Progenitor cell of endocrine pancreas (in vitro differentiated cells): ENCODE measurements around the gene B9D1. TPM values are rescaled to one million over a fixed set of nuclear protein-coding genes. Genes with fewer than 3 reads are reported as not detected.
A peak's percentile ranks its signal among the peaks of the same experiment; 100 is the strongest.

Experiments used
- DNase-seq: peaks from one replicate; pipeline ENCODE4 v3.0.0; 2021; ENCODE audit warnings: low spot score; ENCODE audit not compliant: unreplicated experiment
- H3K27ac Mint-ChIP-seq: 2 replicates; pipeline ENCODE4 v1.8.0; 2021; ENCODE audit warnings: mild to moderate bottlenecking, moderate library complexity, mixed read lengths
- H3K27me3 Mint-ChIP-seq: 2 replicates; pipeline ENCODE4 v1.8.0; 2021; ENCODE audit warnings: mixed read lengths
- H3K36me3 Mint-ChIP-seq: 2 replicates; pipeline ENCODE4 v1.8.0; 2022; ENCODE audit warnings: mixed read lengths; ENCODE audit not compliant: insufficient read depth
- H3K4me1 Mint-ChIP-seq: 2 replicates; pipeline ENCODE4 v1.8.0; 2021; ENCODE audit warnings: low read depth, mixed read lengths
- H3K4me3 Mint-ChIP-seq: 2 replicates; pipeline ENCODE4 v1.8.0; 2021; ENCODE audit warnings: low read depth, mild to moderate bottlenecking, moderate library complexity, mixed read lengths
- H3K9me3 Mint-ChIP-seq: 2 replicates; pipeline ENCODE4 v1.8.0; 2021; ENCODE audit warnings: low read depth, mixed read lengths
- CTCF ChIP-seq: fragments of 200-600 bp; sonication (generic); IDR thresholded peaks from one replicate; pipeline ENCODE4 v1.5.0; 2021; ENCODE audit warnings: antibody characterized with exemption, mild to moderate bottlenecking; ENCODE audit not compliant: unreplicated experiment
- total RNA-seq: library from RNA; stranded (reverse); gene quantifications from 2 replicates; pipeline ENCODE4 v1.2.1, GENCODE V29; 2021

The B9D1 gene
- total RNA-seq, 1 donor from 2014 or later: 27.3 TPM

GRCh38 chr17:19302791-19303331 lies 59.7 kb downstream of the B9D1 start:
- H3K36me3 Mint-ChIP-seq: no peaks in the 10 kb centered on the region
- H3K4me1 Mint-ChIP-seq: peaks cover 14% of the 10 kb centered on the region
- no peak for DNase-seq
- no peaks in the 10 kb centered on the region for H3K27me3 Mint-ChIP-seq
- no peak for TF ChIP-seq CTCF
- H3K9me3 Mint-ChIP-seq: no peaks in the 10 kb centered on the region
- no peak overlapping the region for H3K4me3 Mint-ChIP-seq
- H3K27ac Mint-ChIP-seq: no peak overlapping the region

- Mint-ChIP-seq H3K4me1 (peaks cover 11% of the 10 kb centered on the region), H3K27me3 (no peaks in the 10 kb centered on the region), H3K27ac (no peak overlapping the region), H3K9me3 (no peaks in the 10 kb centered on the region), H3K4me3 (no peak overlapping the region), H3K36me3 (no peaks in the 10 kb centered on the region)
- no peak for DNase-seq
- TF ChIP-seq CTCF: no peak
These were observed 60.5 kb downstream of the B9D1 start for GRCh38 chr17:19301973-19302372.

- Mint-ChIP-seq H3K4me3 (no peak overlapping the region), H3K27ac (peak overlapping the region; percentile 69), H3K27me3 (no peaks in the 10 kb centered on the region), H3K4me1 (peaks cover 6% of the 10 kb centered on the region), H3K36me3 (no peaks in the 10 kb centered on the region), H3K9me3 (no peaks in the 10 kb centered on the region)
- TF ChIP-seq CTCF: no peak
- no peak for DNase-seq
These were observed 61.1 kb downstream of the B9D1 start for GRCh38 chr17:19301274-19301951.

- no peaks in the 10 kb centered on the region for H3K27me3 Mint-ChIP-seq
- no peaks in the 10 kb centered on the region for H3K36me3 Mint-ChIP-seq
- peaks cover 3% of the 10 kb centered on the region for H3K4me1 Mint-ChIP-seq
- TF ChIP-seq CTCF: no peak
- no peak overlapping the region for H3K4me3 Mint-ChIP-seq
- no peak overlapping the region for H3K27ac Mint-ChIP-seq
- DNase-seq: no peak
- H3K9me3 Mint-ChIP-seq: no peaks in the 10 kb centered on the region
These were observed 62.7 kb downstream of the B9D1 start for GRCh38 chr17:19299866-19300265.

GRCh38 chr17:19299214-19299747 lies 63.2 kb downstream of the B9D1 start:
- TF ChIP-seq CTCF: no peak
- Mint-ChIP-seq H3K36me3 (no peaks in the 10 kb centered on the region), H3K4me3 (no peak overlapping the region), H3K4me1 (peaks cover 3% of the 10 kb centered on the region), H3K27ac (no peak overlapping the region), H3K9me3 (no peaks in the 10 kb centered on the region), H3K27me3 (no peaks in the 10 kb centered on the region)
- DNase-seq: no peak
